Endodermal cell (in vitro differentiated cells): ENCODE measurements around the gene ROBO1. TPM values are rescaled to one million over a fixed set of nuclear protein-coding genes. Genes with fewer than 3 reads are reported as not detected.

Source experiments
- DNase-seq: peaks from one replicate; pipeline ENCODE4 v3.0.0-alpha.2; 2017
- H3K27ac ChIP-seq: 2 replicates; pipeline ENCODE4 v1.5.1; 2013; ENCODE audit warnings: mild to moderate bottlenecking, low read depth, low read length, moderate library complexity
- H3K27me3 ChIP-seq: 2 replicates; pipeline ENCODE4 v1.6.1; 2013; ENCODE audit warnings: mild to moderate bottlenecking, low read length, moderate library complexity; ENCODE audit not compliant: insufficient read depth, control insufficient read depth, poor library complexity, severe bottlenecking
- H3K36me3 ChIP-seq: 2 replicates; pipeline ENCODE4 v1.7.0; 2013; ENCODE audit warnings: mild to moderate bottlenecking, low read length, moderate library complexity; ENCODE audit not compliant: control insufficient read depth, insufficient read depth
- H3K4me1 ChIP-seq: one replicate; pipeline ENCODE4 v1.7.0; 2013; ENCODE audit warnings: low read length; ENCODE audit not compliant: control insufficient read depth, insufficient read depth
- H3K4me3 ChIP-seq: 2 replicates; pipeline ENCODE4 v1.5.1; 2013; ENCODE audit warnings: mild to moderate bottlenecking, low read length, moderate library complexity
- H3K9ac ChIP-seq: 2 replicates; pipeline ENCODE4 v1.6.1; 2013; ENCODE audit warnings: mild to moderate bottlenecking, low read length, moderate library complexity; ENCODE audit not compliant: poor library complexity, severe bottlenecking; ENCODE audit errors: extremely low read depth
- H3K9me3 ChIP-seq: 2 replicates; pipeline ENCODE4 v1.6.1; 2013; ENCODE audit warnings: mild to moderate bottlenecking, low read length, moderate library complexity; ENCODE audit not compliant: control insufficient read depth
- H3K27ac Mint-ChIP-seq: 2 replicates; pipeline ENCODE4 v1.8.0; 2020; ENCODE audit warnings: mixed read lengths
- H3K27me3 Mint-ChIP-seq: 2 replicates; pipeline ENCODE4 v1.8.0; 2021; ENCODE audit warnings: mild to moderate bottlenecking, mixed read lengths; ENCODE audit not compliant: insufficient read depth
- H3K36me3 Mint-ChIP-seq: 2 replicates; pipeline ENCODE4 v1.8.0; 2020; ENCODE audit warnings: low read depth, mixed read lengths
- H3K4me1 Mint-ChIP-seq: 2 replicates; pipeline ENCODE4 v1.8.0; 2020; ENCODE audit warnings: mixed read lengths
- H3K4me3 Mint-ChIP-seq: 2 replicates; pipeline ENCODE4 v1.8.0; 2020; ENCODE audit warnings: mild to moderate bottlenecking, moderate library complexity, mixed read lengths
- H3K9me3 Mint-ChIP-seq: 2 replicates; pipeline ENCODE4 v1.8.0; 2020; ENCODE audit warnings: mild to moderate bottlenecking, mixed read lengths
- CTCF ChIP-seq: fragments of 200-600 bp; sonication (generic); conservative IDR thresholded peaks from 2 replicates; pipeline ENCODE4 v1.5.0; 2021; ENCODE audit warnings: antibody characterized with exemption, mild to moderate bottlenecking
- WGBS, 2 experiments: methylation state at CpG; one replicate each; pipeline versions ENCODE4 v1.1.5 to v1.1.7; 2013; ENCODE audit warnings: missing lambda C conversion rate in 2 of 2, mixed read lengths in 1 of 2; ENCODE audit not compliant: insufficient coverage in 1 of 2, insufficient read length in 1 of 2; 5-methylcytosine and 5-hydroxymethylcytosine counted together
- total RNA-seq, 2 donors: library from RNA; stranded (reverse); fragmentation: NEBNext Ultra II Directional in 1 of 2; extraction: Animal tissue kit (Norgen Biotek cat#: 25700) in 1 of 2; gene quantifications; 2 replicates in 1 of 2; 3 replicates in 1 of 2; pipeline ENCODE4 v1.2.1, GENCODE V29; 2021

The ROBO1 gene
- total RNA-seq, 2 donors from 2014 or later, result 74.8 to 75.9 TPM

GRCh38 chr3:78986416-78987101 is 781.2 kb downstream of the ROBO1 start:
- Histone ChIP-seq H3K9me3 (peaks cover 6% of the 10 kb centered on the region), H3K4me3 (no peak overlapping the region), H3K4me1 (no peaks in the 10 kb centered on the region), H3K36me3 (no peaks in the 10 kb centered on the region), H3K9ac (no peak overlapping the region), H3K27me3 (no peaks in the 10 kb centered on the region), H3K27ac (peak overlapping the region; percentile 85)
- Mint-ChIP-seq H3K36me3 (peaks cover 11% of the 10 kb centered on the region), H3K4me3 (no peak overlapping the region), H3K9me3 (peaks cover 5% of the 10 kb centered on the region), H3K4me1 (peaks cover 28% of the 10 kb centered on the region), H3K27me3 (no peaks in the 10 kb centered on the region), H3K27ac (no peak overlapping the region)
- no peak for TF ChIP-seq CTCF
- WGBS, 2 experiments, result 68 to 69% methylated on average over 2 to 4 of the region's 5 CpGs
- no peak for DNase-seq

- no peak overlapping the region for H3K4me3 Mint-ChIP-seq
- TF ChIP-seq CTCF, result no peak
- H3K27ac Mint-ChIP-seq, result no peak overlapping the region
- no peak for DNase-seq
- H3K27me3 ChIP-seq, result no peaks in the 10 kb centered on the region
- no peaks in the 10 kb centered on the region for H3K9me3 Mint-ChIP-seq
- no peaks in the 10 kb centered on the region for H3K4me1 ChIP-seq
- no peaks in the 10 kb centered on the region for H3K27me3 Mint-ChIP-seq
- H3K36me3 Mint-ChIP-seq, result peaks cover 7% of the 10 kb centered on the region
- peaks cover under 1% of the 10 kb centered on the region for H3K9me3 ChIP-seq
- H3K4me3 ChIP-seq, result no peak overlapping the region
- H3K36me3 ChIP-seq, result no peaks in the 10 kb centered on the region
- H3K4me1 Mint-ChIP-seq, result peaks cover 30% of the 10 kb centered on the region
- peak overlapping the region; percentile 85 for H3K27ac ChIP-seq
- H3K9ac ChIP-seq, result no peak overlapping the region
- 94 to 100% methylated on average over 1 to 2 of the region's 2 CpGs for WGBS, 2 experiments
Measured at GRCh38 chr3:78985981-78986380, 781.8 kb downstream of the ROBO1 start.

GRCh38 chr3:78979028-78979427 is 788.8 kb downstream of the ROBO1 start:
- Mint-ChIP-seq H3K9me3 (no peaks in the 10 kb centered on the region), H3K36me3 (peaks cover 7% of the 10 kb centered on the region), H3K4me3 (no peak overlapping the region), H3K27me3 (no peaks in the 10 kb centered on the region), H3K4me1 (peaks cover 44% of the 10 kb centered on the region), H3K27ac (no peak overlapping the region)
- Histone ChIP-seq H3K4me3 (no peak overlapping the region), H3K9me3 (no peaks in the 10 kb centered on the region), H3K27ac (peak overlapping the region; percentile 76), H3K27me3 (no peaks in the 10 kb centered on the region), H3K36me3 (no peaks in the 10 kb centered on the region), H3K9ac (no peak overlapping the region), H3K4me1 (peaks cover 6% of the 10 kb centered on the region)
- WGBS, 2 experiments, result 0 to 49% methylated on average over 1 to 4 of the region's 4 CpGs
- TF ChIP-seq CTCF, result no peak
- no peak for DNase-seq
